HepG2 (cell line): ENCODE measurements around the gene HSDL1. TPM values are rescaled to one million over a fixed set of nuclear protein-coding genes. Genes with fewer than 3 reads are reported as not detected.

Source experiments
- ATF1 ChIP-seq: IDR thresholded peaks from 2 replicates; pipeline ENCODE4 v1.6.1; 2016; ENCODE audit warnings: mild to moderate bottlenecking, control low read depth
- ATRX ChIP-seq: sonication (generic); formaldehyde crosslinking; IDR thresholded peaks from 2 replicates; pipeline ENCODE4 v1.4.0; 2020; ENCODE audit warnings: missing genetic modification reagents, borderline replicate concordance
- CHD2 ChIP-seq: IDR thresholded peaks from 2 replicates; pipeline ENCODE4 v1.6.1; 2011; ENCODE audit warnings: low read depth, low read length, improper control_type of control experiment
- DNMT3B ChIP-seq: conservative IDR thresholded peaks from 2 replicates; pipeline ENCODE4 v1.6.1; 2016; ENCODE audit warnings: missing biosample characterization, control low read depth
- HOXA9 ChIP-seq: sonication (generic); formaldehyde crosslinking; IDR thresholded peaks from 2 replicates; pipeline ENCODE4 v1.8.1; 2022; ENCODE audit warnings: missing genetic modification reagents, mild to moderate bottlenecking, moderate library complexity, borderline replicate concordance
- HOXD1 ChIP-seq: sonication (generic); formaldehyde crosslinking; IDR thresholded peaks from 2 replicates; pipeline ENCODE4 v1.5.0; 2020; ENCODE audit warnings: missing genetic modification reagents
- NCOR1 ChIP-seq: fragments of 200-600 bp; sonication (generic); IDR thresholded peaks from 2 replicates; pipeline ENCODE4 v1.7.0; 2017; ENCODE audit warnings: antibody characterized with exemption, low read length, borderline replicate concordance
- STAT5B ChIP-seq: sonication (generic); formaldehyde crosslinking; IDR thresholded peaks from 2 replicates; pipeline ENCODE4 v1.4.0; 2020; ENCODE audit warnings: missing genetic modification reagents
- TFDP1 ChIP-seq: IDR thresholded peaks from 2 replicates; pipeline ENCODE4 v1.6.1; 2016; ENCODE audit warnings: missing compliant biosample characterization, missing genetic modification reagents, borderline replicate concordance
- TRIM24 ChIP-seq: sonication (generic); formaldehyde crosslinking; IDR thresholded peaks from 2 replicates; pipeline ENCODE4 v1.8.0; 2022; ENCODE audit warnings: mild to moderate bottlenecking, missing genetic modification reagents
- YY1 ChIP-seq: IDR thresholded peaks from 2 replicates; pipeline ENCODE4 v1.6.1; 2011; ENCODE audit warnings: low read length, low read depth, moderate library complexity, mild to moderate bottlenecking; ENCODE audit not compliant: insufficient read depth, insufficient replicate concordance
- ZBTB3 ChIP-seq: sonication (generic); formaldehyde crosslinking; IDR thresholded peaks from 2 replicates; pipeline ENCODE4 v1.4.0; 2020; ENCODE audit warnings: low read depth, mild to moderate bottlenecking, moderate library complexity, missing genetic modification reagents, borderline replicate concordance
- ZFP37 ChIP-seq: sonication (generic); formaldehyde crosslinking; IDR thresholded peaks from 2 replicates; pipeline ENCODE4 v1.4.0; 2020; ENCODE audit warnings: missing genetic modification reagents, borderline replicate concordance
- ZNF878 ChIP-seq: sonication (generic); formaldehyde crosslinking; IDR thresholded peaks from 2 replicates; pipeline ENCODE4 v1.8.1; 2023; ENCODE audit warnings: mild to moderate bottlenecking, missing genetic modification reagents, moderate library complexity
- polyA plus RNA-seq, 8 experiments: library from polyadenylated mRNA; depleted of rRNA in 3 of 8; stranded (reverse) in 7 of 8; unstranded in 1 of 8; fragments of >200 nt; fragmentation: Illumina TruSeq in 4 of 8; extraction: Trizol in 4 of 8; gene quantifications; 2 replicates each; pipeline versions ENCODE4 v1.2.1 to v1.2.3, GENCODE V29; 2011 to 2016; ENCODE audit warnings: low read depth in 4 of 8, missing spikeins in 1 of 8, mixed read lengths in 1 of 8; ENCODE audit not compliant: insufficient read depth in 1 of 8
- total RNA-seq, 5 experiments: library from RNA; depleted of rRNA; stranded (reverse); fragments of >200 nt; fragmentation: Illumina TruSeq; extraction: Trizol; gene quantifications; 2 replicates each; pipeline ENCODE4 v1.2.3, GENCODE V29; 2016; ENCODE audit warnings: low read depth in 1 of 5
- TF ChIP-seq, protein P1 (sequence below): sonication (generic); formaldehyde crosslinking; IDR thresholded peaks from 2 replicates; pipeline ENCODE4 v1.4.0; 2020; ENCODE audit warnings: low read depth, mild to moderate bottlenecking, missing genetic modification reagents
- TF ChIP-seq, protein P2 (sequence below): sonication (generic); formaldehyde crosslinking; IDR thresholded peaks from 2 replicates; pipeline ENCODE4 v1.5.1; 2020; ENCODE audit warnings: mild to moderate bottlenecking, missing genetic modification reagents
- TF ChIP-seq, protein P3 (sequence below): IDR thresholded peaks from 2 replicates; pipeline ENCODE4 v1.6.1; 2016; ENCODE audit warnings: low read depth, missing genetic modification reagents, missing compliant biosample characterization

HSDL1 gene
- total and polyA plus RNA-seq, 2 of the 13 experiments (the other 11 are each of a cell fraction or from before 2014, with no cell fraction given), result 49.2 to 49.7 TPM

GRCh38 chr16:84116720-84117493, 28.1 kb downstream of the HSDL1 start, which contains the start of gene MBTPS1 (continued):
- TF ChIP-seq HOXD1 (CRISPR knock-in tag) (peak; percentile 37; the same call in 1 of the 2 replicates), ZFP37 (CRISPR knock-in tag) (no peak; the same call in 1 of the 2 replicates), HOXA9 (CRISPR knock-in tag) (no peak), DNMT3B (peak; percentile 9; the same call in 1 of the 2 replicates), ATF1 (CRISPR knock-in tag) (no peak), CHD2 (peak; percentile 98), ZBTB3 (CRISPR knock-in tag) (no peak; the same call in 1 of the 2 replicates), ZNF878 (CRISPR knock-in tag) (peak; percentile 20; the same call in 1 of the 2 replicates), TFDP1 (CRISPR knock-in tag) (peak; percentile 91), ATRX (CRISPR knock-in tag) (peak; percentile 73; the same call in 1 of the 2 replicates), NCOR1 (no peak; the same call in 1 of the 2 replicates), STAT5B (CRISPR knock-in tag) (peak; percentile 21; the same call in 1 of the 2 replicates), TRIM24 (CRISPR knock-in tag) (no peak), YY1 (peak; percentile 85)
- TF ChIP-seq, protein P1, sequence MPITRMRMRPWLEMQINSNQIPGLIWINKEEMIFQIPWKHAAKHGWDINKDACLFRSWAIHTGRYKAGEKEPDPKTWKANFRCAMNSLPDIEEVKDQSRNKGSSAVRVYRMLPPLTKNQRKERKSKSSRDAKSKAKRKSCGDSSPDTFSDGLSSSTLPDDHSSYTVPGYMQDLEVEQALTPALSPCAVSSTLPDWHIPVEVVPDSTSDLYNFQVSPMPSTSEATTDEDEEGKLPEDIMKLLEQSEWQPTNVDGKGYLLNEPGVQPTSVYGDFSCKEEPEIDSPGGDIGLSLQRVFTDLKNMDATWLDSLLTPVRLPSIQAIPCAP, result no peak
- TF ChIP-seq, protein P2, sequence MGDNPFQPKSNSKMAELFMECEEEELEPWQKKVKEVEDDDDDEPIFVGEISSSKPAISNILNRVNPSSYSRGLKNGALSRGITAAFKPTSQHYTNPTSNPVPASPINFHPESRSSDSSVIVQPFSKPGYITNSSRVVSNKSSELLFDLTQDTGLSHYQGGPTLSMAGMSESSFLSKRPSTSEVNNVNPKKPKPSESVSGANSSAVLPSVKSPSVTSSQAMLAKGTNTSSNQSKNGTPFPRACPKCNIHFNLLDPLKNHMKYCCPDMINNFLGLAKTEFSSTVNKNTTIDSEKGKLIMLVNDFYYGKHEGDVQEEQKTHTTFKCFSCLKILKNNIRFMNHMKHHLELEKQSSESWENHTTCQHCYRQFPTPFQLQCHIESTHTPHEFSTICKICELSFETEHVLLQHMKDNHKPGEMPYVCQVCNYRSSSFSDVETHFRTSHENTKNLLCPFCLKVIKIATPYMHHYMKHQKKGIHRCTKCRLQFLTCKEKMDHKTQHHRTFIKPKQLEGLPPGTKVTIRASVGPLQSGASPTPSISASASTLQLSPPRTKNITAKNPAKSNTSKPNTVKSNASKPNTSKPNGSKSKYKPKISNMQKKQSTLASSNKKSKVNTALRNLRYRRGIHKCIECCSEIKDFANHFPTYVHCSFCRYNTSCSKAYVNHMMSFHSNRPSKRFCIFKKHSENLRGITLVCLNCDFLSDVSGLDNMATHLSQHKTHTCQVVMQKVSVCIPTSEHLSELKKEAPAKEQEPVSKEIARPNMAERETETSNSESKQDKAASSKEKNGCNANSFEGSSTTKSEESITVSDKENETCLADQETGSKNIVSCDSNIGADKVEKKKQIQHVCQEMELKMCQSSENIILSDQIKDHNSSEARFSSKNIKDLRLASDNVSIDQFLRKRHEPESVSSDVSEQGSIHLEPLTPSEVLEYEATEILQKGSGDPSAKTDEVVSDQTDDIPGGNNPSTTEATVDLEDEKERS (CRISPR knock-in tag), result no peak
- TF ChIP-seq, protein P3, sequence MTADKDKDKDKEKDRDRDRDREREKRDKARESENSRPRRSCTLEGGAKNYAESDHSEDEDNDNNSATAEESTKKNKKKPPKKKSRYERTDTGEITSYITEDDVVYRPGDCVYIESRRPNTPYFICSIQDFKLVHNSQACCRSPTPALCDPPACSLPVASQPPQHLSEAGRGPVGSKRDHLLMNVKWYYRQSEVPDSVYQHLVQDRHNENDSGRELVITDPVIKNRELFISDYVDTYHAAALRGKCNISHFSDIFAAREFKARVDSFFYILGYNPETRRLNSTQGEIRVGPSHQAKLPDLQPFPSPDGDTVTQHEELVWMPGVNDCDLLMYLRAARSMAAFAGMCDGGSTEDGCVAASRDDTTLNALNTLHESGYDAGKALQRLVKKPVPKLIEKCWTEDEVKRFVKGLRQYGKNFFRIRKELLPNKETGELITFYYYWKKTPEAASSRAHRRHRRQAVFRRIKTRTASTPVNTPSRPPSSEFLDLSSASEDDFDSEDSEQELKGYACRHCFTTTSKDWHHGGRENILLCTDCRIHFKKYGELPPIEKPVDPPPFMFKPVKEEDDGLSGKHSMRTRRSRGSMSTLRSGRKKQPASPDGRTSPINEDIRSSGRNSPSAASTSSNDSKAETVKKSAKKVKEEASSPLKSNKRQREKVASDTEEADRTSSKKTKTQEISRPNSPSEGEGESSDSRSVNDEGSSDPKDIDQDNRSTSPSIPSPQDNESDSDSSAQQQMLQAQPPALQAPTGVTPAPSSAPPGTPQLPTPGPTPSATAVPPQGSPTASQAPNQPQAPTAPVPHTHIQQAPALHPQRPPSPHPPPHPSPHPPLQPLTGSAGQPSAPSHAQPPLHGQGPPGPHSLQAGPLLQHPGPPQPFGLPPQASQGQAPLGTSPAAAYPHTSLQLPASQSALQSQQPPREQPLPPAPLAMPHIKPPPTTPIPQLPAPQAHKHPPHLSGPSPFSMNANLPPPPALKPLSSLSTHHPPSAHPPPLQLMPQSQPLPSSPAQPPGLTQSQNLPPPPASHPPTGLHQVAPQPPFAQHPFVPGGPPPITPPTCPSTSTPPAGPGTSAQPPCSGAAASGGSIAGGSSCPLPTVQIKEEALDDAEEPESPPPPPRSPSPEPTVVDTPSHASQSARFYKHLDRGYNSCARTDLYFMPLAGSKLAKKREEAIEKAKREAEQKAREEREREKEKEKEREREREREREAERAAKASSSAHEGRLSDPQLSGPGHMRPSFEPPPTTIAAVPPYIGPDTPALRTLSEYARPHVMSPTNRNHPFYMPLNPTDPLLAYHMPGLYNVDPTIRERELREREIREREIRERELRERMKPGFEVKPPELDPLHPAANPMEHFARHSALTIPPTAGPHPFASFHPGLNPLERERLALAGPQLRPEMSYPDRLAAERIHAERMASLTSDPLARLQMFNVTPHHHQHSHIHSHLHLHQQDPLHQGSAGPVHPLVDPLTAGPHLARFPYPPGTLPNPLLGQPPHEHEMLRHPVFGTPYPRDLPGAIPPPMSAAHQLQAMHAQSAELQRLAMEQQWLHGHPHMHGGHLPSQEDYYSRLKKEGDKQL, result no peak; the same call in 1 of the 2 replicates
